Activated naive CD8-positive, alpha-beta T cell treated with anti-CD3 and anti-CD28 coated beads, Interleukin-2, amount 50 U/mL, for 16 hours (primary cell): ENCODE measurements around the gene ADAMTS9.

ENCODE experiments used
- DNase-seq: peaks from one replicate; pipeline ENCODE4 v3.0.0-alpha.2; 2020; ENCODE audit warnings: low read depth, low spot score

The ADAMTS9 gene

GRCh38 chr3:64619216-64619615, 68.6 kb downstream of the ADAMTS9 start:
- no peak for DNase-seq

- DNase-seq: no peak
Measured at GRCh38 chr3:64617610-64618009, 70.2 kb downstream of the ADAMTS9 start.

- no peak for DNase-seq
Measured at GRCh38 chr3:64616953-64617352, 70.8 kb downstream of the ADAMTS9 start.

- no peak for DNase-seq
Measured at GRCh38 chr3:64612916-64613526, 74.8 kb downstream of the ADAMTS9 start.

GRCh38 chr3:64612082-64612860, 75.5 kb downstream of the ADAMTS9 start:
- DNase-seq: no peak

GRCh38 chr3:64608741-64609140, 79.1 kb downstream of the ADAMTS9 start:
- no peak for DNase-seq

GRCh38 chr3:64607032-64607551, 80.7 kb downstream of the ADAMTS9 start:
- no peak for DNase-seq

GRCh38 chr3:64604313-64604712, 83.5 kb downstream of the ADAMTS9 start:
- no peak for DNase-seq

- DNase-seq: no peak
Measured at GRCh38 chr3:64601824-64602223, 86.0 kb downstream of the ADAMTS9 start.

- DNase-seq: no peak
Measured at GRCh38 chr3:64600246-64600950, 87.4 kb downstream of the ADAMTS9 start.

- DNase-seq: no peak
Measured at GRCh38 chr3:64599651-64600050, 88.1 kb downstream of the ADAMTS9 start.

GRCh38 chr3:64595253-64595694, 92.5 kb downstream of the ADAMTS9 start:
- DNase-seq: no peak

- no peak for DNase-seq
Measured at GRCh38 chr3:64594134-64594533, 93.7 kb downstream of the ADAMTS9 start.

- DNase-seq: no peak
Measured at GRCh38 chr3:64593350-64593749, 94.5 kb downstream of the ADAMTS9 start.

GRCh38 chr3:64591615-64592014, 96.2 kb downstream of the ADAMTS9 start:
- DNase-seq: no peak

- DNase-seq: no peak
Measured at GRCh38 chr3:64588380-64588779, 99.4 kb downstream of the ADAMTS9 start.

- no peak for DNase-seq
Measured at GRCh38 chr3:64586952-64587351, 100.8 kb downstream of the ADAMTS9 start.

- no peak for DNase-seq
Measured at GRCh38 chr3:64584179-64584578, 103.6 kb downstream of the ADAMTS9 start.

- no peak for DNase-seq
Measured at GRCh38 chr3:64578797-64579196, 109.0 kb downstream of the ADAMTS9 start.

- DNase-seq: no peak
Measured at GRCh38 chr3:64578062-64578770, 109.6 kb downstream of the ADAMTS9 start.

GRCh38 chr3:64576211-64576775, 111.5 kb downstream of the ADAMTS9 start:
- DNase-seq: no peak
